HG03378 (cell line): ENCODE measurements around the gene PMIS2.

ENCODE experiments used
- ATAC-seq: cut with Tn5 transposase; IDR thresholded peaks from one replicate; pipeline ENCODE4 v1.9.1; 2021; ENCODE audit warnings: mild to moderate bottlenecking, moderate library complexity; ENCODE audit not compliant: unreplicated experiment

PMIS2 gene

DNA sequence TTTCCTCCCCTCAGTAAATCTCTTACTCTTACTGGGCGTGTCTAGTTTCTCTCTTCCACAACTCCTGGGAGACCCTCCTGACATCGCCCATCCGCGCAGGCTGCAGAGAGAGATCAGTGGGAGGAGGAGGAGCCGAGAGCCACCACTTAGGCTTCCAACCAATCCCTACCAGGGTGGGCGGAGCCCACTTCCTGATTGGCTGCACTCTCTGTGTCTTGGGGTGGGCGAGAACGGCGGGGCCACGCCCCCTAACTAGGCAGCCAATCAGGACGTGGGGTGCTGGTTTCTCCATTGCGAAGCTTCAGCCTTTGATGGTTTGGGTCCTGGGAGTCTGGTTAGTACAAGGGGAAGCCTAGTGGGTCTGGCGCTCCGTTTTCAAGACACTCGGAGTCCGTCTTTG lies at the start of gene PMIS2:
Gene PMIS2, plus strand, starts transcription at position 326 of the 400 bp plus-strand sequence. CDS start 87 bp downstream, outside the sequence.
- ATAC-seq = no peak

DNA sequence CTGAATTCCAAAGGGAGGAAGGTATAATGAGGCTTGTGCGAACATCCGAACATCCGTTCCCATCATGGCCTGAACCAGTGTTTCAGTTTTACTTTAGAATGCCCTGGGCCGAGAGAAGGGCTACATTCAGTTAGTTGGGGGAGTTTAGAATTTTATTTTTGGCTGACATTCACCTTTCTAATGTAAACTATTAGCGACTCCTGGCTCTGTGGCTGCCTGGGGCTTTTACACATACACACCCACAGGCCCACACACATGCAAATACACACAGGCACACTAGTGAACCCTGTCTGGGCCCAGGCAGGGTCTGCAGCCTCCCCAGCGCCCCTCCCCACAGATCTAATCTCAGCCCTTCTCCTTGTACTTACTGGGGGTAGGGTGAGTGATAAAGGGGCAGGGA lies 46.7 kb upstream of the PMIS2 start:
- no peak for ATAC-seq

DNA sequence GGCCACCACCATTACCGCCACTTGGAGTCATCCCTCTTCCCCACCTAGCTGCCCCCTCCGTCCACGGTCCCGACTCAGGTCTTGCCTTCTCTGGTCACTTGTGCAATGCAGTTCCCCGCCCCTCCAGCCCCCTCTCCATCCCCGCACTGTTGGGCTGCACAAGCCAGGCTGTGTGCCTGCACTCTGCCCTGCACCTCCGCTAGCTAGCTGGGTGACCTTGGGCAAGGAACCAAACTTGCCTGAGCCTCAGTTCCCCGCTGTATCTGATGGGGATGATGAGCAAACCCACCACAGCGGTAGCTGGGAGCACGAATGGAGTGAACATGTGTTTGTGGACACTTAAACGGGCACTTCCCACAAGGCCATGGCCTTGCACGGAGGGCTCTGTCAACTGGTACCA lies 46.1 kb upstream of the PMIS2 start:
- ATAC-seq = no peak

DNA sequence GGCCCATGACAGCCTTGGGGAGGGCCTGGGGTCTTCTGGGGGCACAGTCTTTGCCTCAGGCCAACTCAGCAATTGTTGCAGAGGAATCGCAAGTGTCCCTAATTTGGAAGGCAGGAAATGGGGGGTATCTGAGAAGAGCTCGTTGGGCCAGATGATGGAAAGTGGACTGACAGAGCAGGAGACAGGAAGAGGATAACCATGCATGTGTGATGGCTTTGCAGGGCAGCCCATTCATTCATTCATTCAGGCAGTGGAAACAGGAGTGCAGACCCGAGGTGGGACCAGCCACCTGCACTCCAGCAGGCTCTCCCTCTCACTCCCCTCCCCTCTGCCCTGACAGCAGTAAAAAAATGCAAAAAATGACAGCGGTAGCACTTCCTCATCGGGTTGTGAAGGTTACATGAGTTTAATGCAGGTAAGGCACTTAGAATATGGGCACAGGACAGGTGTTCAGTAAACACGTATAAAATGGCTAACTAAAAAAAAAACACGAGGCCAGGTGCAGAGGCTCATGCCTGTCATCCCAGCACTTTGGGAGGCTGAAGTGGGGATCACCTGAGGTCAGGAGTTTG lies 45.5 kb upstream of the PMIS2 start:
- ATAC-seq = no peak

DNA sequence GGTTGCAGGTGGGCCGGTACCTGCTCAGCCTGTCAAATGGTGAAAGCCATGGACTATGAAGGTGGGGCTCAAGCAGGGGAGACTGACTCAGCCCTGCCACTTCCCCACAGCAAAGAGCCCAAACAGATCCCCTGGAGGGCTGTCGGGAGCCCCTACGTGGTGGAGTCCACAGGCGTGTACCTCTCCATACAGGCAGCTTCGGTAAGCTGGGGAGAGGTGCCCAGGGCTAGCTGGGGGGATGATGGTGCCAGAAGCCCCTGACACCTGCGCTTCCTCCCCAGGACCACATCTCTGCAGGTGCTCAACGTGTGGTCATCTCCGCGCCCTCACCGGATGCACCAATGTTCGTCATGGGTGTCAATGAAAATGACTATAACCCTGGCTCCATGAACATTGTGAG lies 43.8 kb upstream of the PMIS2 start:
- no peak for ATAC-seq

DNA sequence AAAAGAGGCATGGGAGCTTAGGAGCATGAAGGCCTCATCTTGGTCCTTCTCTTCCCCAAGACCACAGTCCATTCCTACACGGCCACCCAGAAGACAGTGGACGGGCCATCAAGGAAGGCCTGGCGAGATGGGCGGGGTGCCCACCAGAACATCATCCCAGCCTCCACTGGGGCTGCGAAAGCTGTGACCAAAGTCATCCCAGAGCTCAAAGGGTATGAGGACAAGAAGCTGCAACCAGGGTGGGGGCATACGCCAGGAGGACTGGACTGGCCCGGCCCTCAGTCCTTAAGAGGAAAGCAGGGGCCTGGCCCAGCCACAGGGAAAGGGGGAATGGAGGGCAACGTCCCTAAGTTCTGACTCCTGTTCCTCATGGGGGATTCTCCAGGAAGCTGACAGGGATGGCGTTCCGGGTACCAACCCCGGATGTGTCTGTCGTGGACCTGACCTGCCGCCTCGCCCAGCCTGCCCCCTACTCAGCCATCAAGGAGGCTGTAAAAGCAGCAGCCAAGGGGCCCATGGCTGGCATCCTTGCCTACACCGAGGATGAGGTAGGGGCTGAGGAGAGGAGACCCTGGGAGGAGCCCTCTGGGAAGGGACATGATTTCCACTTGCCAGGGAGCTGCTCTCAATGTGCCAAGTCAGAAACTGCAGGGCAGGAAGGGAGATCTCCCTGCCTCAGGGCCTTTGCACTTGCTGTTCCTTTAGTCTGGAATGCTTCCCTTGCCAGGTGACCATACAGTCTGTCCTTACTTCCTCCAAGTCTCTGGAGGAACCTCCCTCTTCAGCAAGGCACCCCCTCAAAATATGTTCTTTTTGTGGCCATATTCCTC lies 42.5 kb upstream of the PMIS2 start:
- no peak for ATAC-seq

DNA sequence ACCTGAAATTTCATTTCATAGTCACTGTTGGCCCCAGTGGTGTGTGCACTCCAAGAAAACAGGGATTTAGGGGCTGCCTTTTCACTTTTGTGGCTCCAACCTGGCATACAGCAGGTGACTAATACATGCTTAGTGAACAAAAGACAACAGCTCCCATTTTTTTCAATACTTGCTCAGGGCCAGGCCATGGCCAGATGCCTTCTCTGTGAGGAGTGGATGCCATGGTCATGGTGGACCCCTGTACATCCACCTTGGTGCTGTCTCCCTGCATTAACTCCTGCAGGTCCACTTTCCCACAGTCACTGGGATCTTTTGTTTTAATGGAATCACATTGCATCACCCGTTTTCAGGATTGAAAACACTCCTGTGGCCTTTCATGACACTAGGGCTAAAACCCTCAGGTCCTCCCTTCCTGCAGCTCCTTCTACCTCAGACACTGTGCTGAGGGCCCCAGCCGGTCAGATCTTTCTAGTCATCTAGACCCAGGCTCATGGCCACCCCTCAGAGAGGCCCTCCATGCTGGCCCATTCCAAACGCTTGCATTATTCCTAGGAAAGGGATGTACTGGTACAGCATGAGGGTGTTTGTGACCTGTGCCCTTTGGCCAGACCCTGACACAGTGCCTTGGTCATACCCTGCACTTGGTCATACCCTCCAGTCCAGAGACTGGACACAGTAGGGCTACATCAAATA lies 41.7 kb upstream of the PMIS2 start:
- ATAC-seq = no peak

DNA sequence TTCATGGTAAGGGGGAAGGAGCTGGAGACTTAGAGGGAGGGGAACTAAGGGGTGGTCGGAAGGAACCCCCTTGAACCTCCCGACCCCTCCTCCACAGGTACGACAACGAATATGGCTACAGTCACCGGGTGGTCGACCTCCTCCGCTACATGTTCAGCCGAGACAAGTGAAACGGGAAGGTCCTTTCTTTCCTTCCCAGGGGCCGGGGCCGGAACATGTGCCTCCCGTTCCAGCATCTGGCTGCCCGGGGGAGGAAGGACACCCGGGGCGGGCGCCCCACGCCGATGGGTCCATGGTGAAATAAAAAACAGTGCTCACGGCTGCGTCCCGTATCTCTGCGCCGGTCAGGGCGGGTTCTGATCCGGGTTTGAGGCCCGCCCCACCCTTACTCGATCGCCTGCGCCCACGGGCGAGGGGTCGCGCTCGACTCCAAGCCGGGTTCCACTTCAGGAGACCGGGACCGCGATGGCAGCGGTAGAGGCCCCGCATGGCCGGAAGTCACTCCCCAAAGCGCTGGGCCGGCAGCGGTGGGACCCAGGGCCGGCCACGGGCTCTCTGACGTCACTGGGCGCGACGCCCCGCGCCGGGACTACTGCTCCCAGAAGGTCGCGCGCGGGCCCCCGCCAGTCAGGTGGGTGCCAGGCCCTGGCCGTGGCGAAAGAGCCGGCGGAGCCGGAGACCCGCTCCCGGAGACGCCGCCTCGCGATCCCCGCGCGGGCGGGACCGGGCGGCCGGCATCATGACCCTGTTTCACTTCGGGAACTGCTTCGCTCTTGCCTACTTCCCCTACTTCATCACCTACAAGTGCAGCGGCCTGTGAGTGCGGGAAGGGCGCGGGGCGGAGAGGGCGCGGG lies 40.7 kb upstream of the PMIS2 start, which contains the start of gene TMEM147:
Gene TMEM147, plus strand, starts transcription at position 626 of the 854 bp plus-strand sequence. Its CDS starts 114 bp downstream, at position 740.
- peak; percentile 41 for ATAC-seq

DNA sequence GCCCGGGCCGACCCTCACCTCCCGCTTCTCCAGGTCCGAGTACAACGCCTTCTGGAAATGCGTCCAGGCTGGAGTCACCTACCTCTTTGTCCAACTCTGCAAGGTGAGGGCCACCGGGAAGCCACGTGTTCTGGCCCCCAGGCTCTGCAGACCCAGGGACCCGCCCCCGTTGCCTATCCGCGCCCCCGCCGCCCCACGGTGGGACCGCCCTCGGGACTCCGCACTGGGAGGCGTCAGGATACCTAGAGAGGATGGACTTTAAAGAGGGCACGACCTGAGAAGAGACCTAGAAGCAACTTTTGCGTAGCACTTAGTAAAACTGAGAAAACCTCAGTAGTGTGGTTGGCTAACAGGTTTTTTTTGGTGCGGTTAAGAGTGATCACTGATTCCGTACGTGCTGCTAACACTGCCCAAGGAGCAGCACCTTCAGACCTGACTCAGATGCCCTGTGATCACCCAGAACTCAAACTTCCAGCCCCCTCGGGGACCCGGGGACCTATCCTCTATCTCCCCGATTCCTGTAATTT lies 40.1 kb upstream of the PMIS2 start:
- ATAC-seq = peak; percentile 34

DNA sequence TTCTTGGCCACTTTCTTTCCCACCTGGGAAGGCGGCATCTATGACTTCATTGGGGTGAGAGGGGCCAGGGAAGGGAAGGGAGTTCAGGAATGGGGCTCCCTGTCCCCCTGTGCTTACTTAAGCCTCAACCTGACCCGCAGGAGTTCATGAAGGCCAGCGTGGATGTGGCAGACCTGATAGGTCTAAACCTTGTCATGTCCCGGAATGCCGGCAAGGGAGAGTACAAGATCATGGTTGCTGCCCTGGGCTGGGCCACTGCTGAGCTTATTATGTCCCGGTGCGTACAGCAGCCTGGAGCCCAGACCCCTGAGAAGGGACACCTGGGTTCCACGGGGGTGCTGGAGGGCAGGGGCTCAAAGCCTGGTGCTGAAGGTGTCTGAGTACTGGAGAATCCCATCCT lies 39.4 kb upstream of the PMIS2 start:
- no peak for ATAC-seq

DNA sequence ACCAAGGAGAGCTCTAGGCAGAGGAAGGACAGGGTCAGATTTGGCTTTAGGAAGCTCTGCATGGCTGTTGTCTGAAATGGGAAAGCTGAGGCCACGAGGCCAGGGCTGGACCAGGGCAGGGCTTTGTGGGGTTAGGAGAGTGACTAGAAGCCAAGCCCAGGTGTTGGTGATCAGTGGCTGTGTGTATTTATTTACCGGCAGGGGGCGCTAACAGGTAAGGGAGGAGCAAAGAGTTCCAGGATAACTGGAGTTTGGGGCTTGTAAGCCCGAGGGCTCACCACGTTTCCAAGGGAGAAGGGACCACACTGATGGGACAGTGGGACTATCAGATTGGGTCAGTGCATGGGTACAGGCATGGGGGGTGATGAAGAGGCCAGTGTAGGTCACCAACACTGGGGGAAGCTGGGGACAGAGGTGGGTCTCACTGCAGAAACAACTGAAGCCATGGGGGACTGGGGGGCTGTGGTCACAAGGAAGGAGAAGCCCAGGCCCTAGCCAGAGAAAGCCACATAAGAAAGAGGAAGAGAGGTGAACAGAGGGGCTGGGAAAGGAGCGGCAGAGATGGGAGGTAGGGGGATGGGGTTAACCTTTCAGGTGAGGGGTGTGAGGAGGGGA lies 36.7 kb upstream of the PMIS2 start:
- no peak for ATAC-seq

DNA sequence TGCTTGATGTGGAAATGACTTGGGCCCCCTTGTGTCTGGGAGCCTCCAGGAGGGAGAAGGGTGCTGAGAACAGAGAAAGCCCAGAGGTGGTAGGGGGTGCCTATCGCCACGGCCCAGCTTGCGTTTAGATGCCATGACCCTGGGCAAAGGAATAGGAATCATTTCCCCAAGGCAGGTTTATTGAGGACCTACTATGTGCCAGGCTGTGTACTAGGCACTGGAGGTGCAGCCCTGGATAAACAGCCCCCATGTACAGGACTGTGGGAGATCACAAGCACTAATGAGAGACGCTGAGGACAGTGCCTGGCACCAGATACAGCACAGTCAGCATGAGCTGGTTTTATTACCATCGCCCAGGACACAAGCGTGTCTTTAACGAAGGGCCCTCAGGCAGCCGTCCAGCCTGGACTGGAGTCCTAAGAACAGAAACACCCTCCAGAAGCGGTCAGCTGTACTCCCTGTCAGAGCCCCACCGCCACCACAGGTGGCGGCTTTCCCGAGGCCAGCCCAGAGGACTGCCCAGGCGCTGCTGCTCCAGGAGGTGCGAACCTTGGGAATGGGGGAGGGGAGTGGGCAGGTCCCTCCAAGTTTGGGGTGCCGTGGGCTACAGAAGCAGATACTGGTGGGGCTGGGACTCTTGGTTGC lies 36.0 kb upstream of the PMIS2 start:
- no peak for ATAC-seq

DNA sequence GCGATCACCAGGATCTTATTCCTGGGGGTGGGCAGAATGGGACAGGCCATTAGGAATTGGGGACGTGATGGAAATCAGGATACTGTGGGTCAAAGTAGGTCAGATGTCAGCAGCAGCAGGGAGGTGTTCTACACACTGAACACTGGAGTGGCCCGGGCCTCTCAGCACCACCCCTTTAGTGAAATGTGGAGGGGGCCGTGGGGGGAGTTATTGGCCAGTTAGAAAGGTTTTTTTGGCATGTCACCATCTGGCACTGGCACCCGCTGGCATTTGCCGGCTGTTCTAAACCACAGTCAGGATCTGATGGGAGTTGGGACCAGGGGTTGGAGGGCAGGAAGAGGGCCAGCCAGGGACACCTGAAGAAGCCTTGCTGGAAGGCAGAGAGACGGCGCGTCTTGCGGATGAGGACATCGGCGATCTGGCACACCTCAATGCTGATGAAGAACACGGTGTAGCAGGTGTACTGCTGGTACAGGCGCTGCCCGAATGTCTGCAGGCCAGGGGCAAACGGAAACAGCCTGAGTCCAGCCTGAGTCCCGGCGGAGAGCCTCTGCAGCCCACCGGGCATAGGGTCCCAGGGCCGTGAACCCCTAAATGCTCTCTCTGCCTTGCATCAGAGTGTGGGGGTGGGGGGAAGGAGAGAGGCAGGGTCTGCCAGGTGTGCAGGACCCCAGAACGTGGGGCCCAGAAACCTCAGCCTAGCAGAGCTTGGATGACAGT lies 34.7 kb upstream of the PMIS2 start:
- no peak for ATAC-seq

DNA sequence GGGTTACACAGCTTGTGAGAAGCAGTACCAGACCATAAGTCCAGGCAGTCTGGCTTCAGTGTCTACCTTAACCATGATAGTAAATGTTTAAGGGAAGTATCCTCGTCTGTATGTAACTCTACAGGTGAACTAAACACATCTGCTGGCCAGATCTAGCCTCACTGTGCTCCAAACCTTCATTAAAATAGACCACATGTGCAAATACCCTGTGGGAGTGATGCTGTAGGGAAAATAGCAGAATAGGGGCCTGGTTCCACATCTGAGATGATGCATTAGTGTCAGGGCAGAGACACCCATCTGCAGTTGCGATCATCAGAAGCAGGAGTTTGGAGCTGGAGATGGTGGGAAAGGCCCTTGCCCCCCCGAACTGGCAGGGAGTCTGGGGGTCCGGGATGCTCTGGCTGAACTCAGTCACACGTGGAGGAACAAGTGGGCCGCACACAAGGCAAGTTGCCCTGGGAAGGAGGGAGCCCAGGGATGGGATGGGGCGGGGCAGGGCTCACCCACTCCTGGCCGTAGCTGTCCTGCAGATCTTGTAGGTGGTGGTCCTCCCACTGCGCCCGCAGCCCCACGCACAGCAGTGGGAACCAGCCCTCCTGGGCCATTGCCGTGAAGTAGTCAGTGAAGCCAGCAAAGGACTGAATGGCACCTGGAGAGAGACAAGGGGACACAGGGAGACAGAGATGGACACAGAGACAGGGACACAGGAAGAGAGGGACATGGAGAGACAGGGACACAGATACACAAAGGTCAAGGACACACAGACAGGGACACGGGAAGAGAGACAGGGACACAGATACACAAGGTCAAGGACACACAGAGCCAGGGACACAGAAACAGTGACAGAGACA lies 33.2 kb upstream of the PMIS2 start:
- ATAC-seq = no peak

DNA sequence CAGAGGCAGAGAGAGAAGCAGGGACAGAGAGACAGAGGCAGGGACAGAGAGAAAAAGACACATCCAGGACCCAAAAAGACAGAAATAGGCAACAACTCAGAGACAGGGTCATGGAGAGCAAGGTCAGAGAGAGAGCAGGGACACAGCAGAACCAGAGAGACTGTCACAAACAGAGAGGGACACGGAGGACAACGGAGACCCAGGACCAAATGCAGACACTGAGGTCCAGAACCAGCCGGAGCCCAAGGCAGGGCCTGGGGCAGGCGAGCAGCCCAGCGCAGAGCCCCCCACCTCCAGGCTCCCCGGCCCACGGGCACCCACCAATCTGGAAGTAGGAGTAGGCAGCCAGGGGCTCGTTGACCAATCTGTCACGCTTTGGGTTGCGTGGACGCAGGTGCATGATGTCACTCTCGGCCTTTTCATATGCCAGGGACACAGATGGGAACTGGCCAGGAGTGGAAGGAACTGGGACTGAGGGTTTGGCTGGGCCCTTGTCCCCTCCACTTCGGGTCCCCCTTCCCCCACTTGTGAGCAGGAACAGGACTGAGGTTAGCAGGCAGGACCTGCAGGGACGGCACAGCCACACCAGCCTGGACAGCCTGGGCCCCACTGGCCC lies 32.5 kb upstream of the PMIS2 start:
- no peak for ATAC-seq

DNA sequence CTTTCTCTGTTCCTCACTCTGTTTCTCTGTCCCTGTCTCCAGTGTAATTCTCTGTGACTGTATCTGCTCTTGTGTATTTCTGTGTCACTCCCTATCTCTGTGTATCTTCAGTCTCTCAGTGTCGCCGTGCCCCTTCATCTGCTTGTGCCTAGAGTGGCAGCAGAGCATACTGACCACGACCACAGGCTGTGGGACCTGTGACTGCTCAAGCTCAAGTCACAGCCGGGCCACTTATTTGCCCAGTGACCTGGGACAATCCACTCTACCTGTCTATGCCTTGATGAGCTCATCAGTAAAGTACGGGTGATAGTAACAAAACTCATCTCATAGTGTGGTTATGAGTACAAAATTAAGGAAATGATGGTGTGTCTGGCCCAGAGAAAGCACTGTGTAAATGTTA lies 31.9 kb upstream of the PMIS2 start:
- ATAC-seq = no peak

DNA sequence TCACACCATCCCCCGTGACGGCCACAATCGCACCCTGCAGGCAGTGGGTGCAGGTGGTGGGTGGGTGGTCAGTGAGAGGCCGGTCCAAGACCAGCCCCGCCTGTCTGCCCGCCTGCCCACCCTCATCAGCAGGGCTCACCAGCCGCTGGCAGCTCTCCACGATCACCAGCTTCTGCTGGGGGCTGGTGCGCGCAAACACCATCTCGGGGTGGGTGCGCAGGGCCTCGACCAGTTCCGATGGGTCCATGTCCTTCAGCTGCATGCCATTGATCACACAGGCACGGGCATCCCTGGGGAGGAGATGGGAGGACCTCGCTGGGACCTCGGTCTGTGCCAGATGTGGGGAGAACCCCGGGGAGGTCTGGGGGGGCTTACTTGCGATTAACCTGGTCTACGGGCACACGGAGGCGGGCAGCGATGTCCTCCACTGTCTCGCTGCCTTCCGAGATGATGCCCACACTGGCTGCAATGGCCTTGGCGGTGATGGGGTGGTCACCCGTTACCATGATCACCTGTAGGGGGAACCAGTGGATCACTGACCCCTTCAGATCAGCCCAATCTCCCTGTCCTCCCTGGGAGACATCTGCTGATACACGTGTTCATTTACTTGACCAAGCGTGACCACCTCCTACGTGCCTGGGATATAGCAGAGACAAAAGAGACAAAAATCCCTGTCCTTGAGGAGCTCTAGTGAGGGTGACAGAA lies 30.5 kb upstream of the PMIS2 start:
- ATAC-seq = no peak
